K562 (cell line): ENCODE measurements around the gene TMEM108. TPM values are rescaled to one million over a fixed set of nuclear protein-coding genes. Genes with fewer than 3 reads are reported as not detected.

Experiments
- CBFA2T2 ChIP-seq: fragments of 450-650 bp; conservative IDR thresholded peaks from 2 replicates; pipeline ENCODE4 v1.6.1; 2017; ENCODE audit warnings: mild to moderate bottlenecking
- CXXC5 ChIP-seq: fragments of 250-450 bp; sonication (Bioruptor Pico); IDR thresholded peaks from 2 replicates; pipeline ENCODE4 v1.8.0; 2022; ENCODE audit warnings: inconsistent platforms, mild to moderate bottlenecking, moderate library complexity
- GABPB2 ChIP-seq: fragments of 250-450 bp; sonication (Bioruptor Pico); conservative IDR thresholded peaks from 2 replicates; pipeline ENCODE4 v1.5.1; 2021; ENCODE audit warnings: mild to moderate bottlenecking
- L3MBTL2 ChIP-seq: fragments of 450-650 bp; IDR thresholded peaks from 2 replicates; pipeline ENCODE4 v1.6.1; 2016; ENCODE audit warnings: mild to moderate bottlenecking, moderate library complexity
- NFATC3 ChIP-seq: fragments of 450-650 bp; IDR thresholded peaks from 2 replicates; pipeline ENCODE4 v1.6.1; 2017; ENCODE audit warnings: mild to moderate bottlenecking
- RBM25 ChIP-seq: fragments of 200-400 bp; formaldehyde crosslinking; IDR thresholded peaks from 2 replicates; pipeline ENCODE4 v1.6.1; 2018; ENCODE audit warnings: low read length, low read depth, moderate library complexity; ENCODE audit not compliant: severe bottlenecking
- SPI1 ChIP-seq: IDR thresholded peaks from 2 replicates; pipeline ENCODE4 v1.6.1; 2011; ENCODE audit warnings: low read depth, low read length, control low read depth, borderline replicate concordance
- TOE1 ChIP-seq, 2 experiments: fragments of 450-650 bp in 1 of 2; sonication (generic) in 1 of 2; formaldehyde crosslinking in 1 of 2; IDR thresholded peaks; 2 replicates each; pipeline versions ENCODE4 v1.7.1 to v1.8.0; 2016 to 2022; ENCODE audit warnings: borderline replicate concordance in 2 of 2, mild to moderate bottlenecking in 2 of 2, antibody characterized with exemption in 1 of 2, inconsistent platforms in 1 of 2, low read depth in 1 of 2, missing genetic modification reagents in 1 of 2, moderate library complexity in 1 of 2
- USF1 ChIP-seq: sonication (generic); formaldehyde crosslinking; IDR thresholded peaks from 2 replicates; pipeline ENCODE4 v1.9.0; 2022; ENCODE audit warnings: mild to moderate bottlenecking, missing genetic modification reagents
- USF2 ChIP-seq: sonication (generic); formaldehyde crosslinking; IDR thresholded peaks from 2 replicates; pipeline ENCODE4 v1.5.0; 2020; ENCODE audit warnings: missing genetic modification reagents
- VEZF1 ChIP-seq: fragments of 200-800 bp; sonication (Bioruptor generic); IDR thresholded peaks from 2 replicates; pipeline ENCODE4 v1.6.1; 2017; ENCODE audit warnings: missing genetic modification characterization, missing compliant biosample characterization
- ZBED1 ChIP-seq: IDR thresholded peaks from 2 replicates; pipeline ENCODE4 v1.6.1; 2014
- ZBTB7A ChIP-seq: IDR thresholded peaks from 2 replicates; pipeline ENCODE4 v1.6.1; 2011; ENCODE audit warnings: low read depth, mild to moderate bottlenecking, low read length, moderate library complexity, borderline replicate concordance; ENCODE audit not compliant: control insufficient read depth
- ZBTB8A ChIP-seq: fragments of 450-650 bp; IDR thresholded peaks from 2 replicates; pipeline ENCODE4 v1.6.1; 2018; ENCODE audit warnings: mild to moderate bottlenecking, moderate library complexity; ENCODE audit not compliant: partially characterized antibody
- polyA plus RNA-seq, 8 experiments: library from polyadenylated mRNA; depleted of rRNA in 4 of 8; stranded (reverse) in 5 of 8; unstranded in 3 of 8; fragments of >200 nt; fragmentation: Nextera tagmentation in 2 of 8; fragmentation: Illumina TruSeq in 1 of 8; extraction: Ambion mirVana in 2 of 8; extraction: Trizol in 1 of 8; gene quantifications; 2 replicates each; pipeline versions ENCODE4 v1.2.1 to v1.2.3, GENCODE V29; 2011 to 2014; ENCODE audit warnings: inconsistent platforms in 1 of 8, missing spikeins in 1 of 8
- total RNA-seq, 7 experiments: library from RNA; depleted of rRNA in 6 of 7; stranded (reverse); fragments of >200 nt in 6 of 7; fragmentation: Illumina TruSeq in 2 of 7; extraction: Trizol in 2 of 7; gene quantifications; 2 replicates each; pipeline versions ENCODE4 v1.2.1 to v1.2.3, GENCODE V29; 2011 to 2021; ENCODE audit warnings: low replicate concordance in 1 of 7

Gene TMEM108
- total and polyA plus RNA-seq, 9 of the 15 experiments (the other 6 are each of a cell fraction or from before 2014, with no cell fraction given): 0.65 to 11.1 (median 3.4) TPM

GRCh38 chr3:133038089-133038730 lies at the start of gene TMEM108 (continued):
- TF ChIP-seq ZBTB8A (no peak), VEZF1 (CRISPR knock-in tag) (peak; percentile 62), USF2 (peak; percentile 98), USF1 (CRISPR knock-in tag) (peak; percentile 84), ZBTB7A (peak; percentile 42; the same call in 1 of the 2 replicates), TOE1 (IDR thresholded peaks at IDR 0.05; ENCODE audit: borderline replicate concordance) (peak; percentile 89; the same call in 1 of the 2 replicates), TOE1 (CRISPR knock-in tag; IDR thresholded peaks at IDR 0.05; ENCODE audit: borderline replicate concordance, low read depth) (no peak), L3MBTL2 (peak; percentile 90), NFATC3 (no peak), ZBED1 (no peak), GABPB2 (CRISPR knock-in tag) (no peak), CXXC5 (CRISPR knock-in tag) (0 out of 2 replicates have a peak, but pooled peaks have one; percentile 21), SPI1 (no peak), CBFA2T2 (peak; percentile 54; the same call in 1 of the 2 replicates), RBM25 (peak; percentile 60)
